Superior temporal gyrus (tissue), 1 donor: ENCODE data around the gene MAMLD1.
A peak's percentile ranks its signal among the peaks of the same experiment; 100 is the strongest.

ENCODE experiments used
- DNase-seq: peaks from one replicate; pipeline ENCODE4 v3.0.0-alpha.2; 2016; ENCODE audit errors: extremely low spot score

Gene MAMLD1

GRCh38 chrX:150531467-150531866 is 168.3 kb downstream of the MAMLD1 start:
- no peak for DNase-seq

GRCh38 chrX:150533863-150534262 is 170.7 kb downstream of the MAMLD1 start:
- DNase-seq = no peak

- DNase-seq = no peak
Observed at GRCh38 chrX:150536455-150537116, 173.5 kb downstream of the MAMLD1 start.

- no peak for DNase-seq
Observed at GRCh38 chrX:150537851-150538250, 174.7 kb downstream of the MAMLD1 start.

GRCh38 chrX:150540965-150541364 is 177.8 kb downstream of the MAMLD1 start:
- DNase-seq = no peak

GRCh38 chrX:150542846-150543229 is 179.7 kb downstream of the MAMLD1 start:
- DNase-seq = no peak

- DNase-seq = no peak
Observed at GRCh38 chrX:150543230-150544155, 180.4 kb downstream of the MAMLD1 start.

- DNase-seq = no peak
Observed at GRCh38 chrX:150544222-150544787, 181.2 kb downstream of the MAMLD1 start.

- peak; percentile 37 for DNase-seq
Observed at GRCh38 chrX:150544835-150545770, 182.0 kb downstream of the MAMLD1 start.

- DNase-seq = no peak
Observed at GRCh38 chrX:150546711-150547153, 183.6 kb downstream of the MAMLD1 start.

GRCh38 chrX:150547375-150548115 is 184.4 kb downstream of the MAMLD1 start:
- peak; percentile 65 for DNase-seq

- no peak for DNase-seq
Observed at GRCh38 chrX:150548251-150548650, 185.1 kb downstream of the MAMLD1 start.

GRCh38 chrX:150548684-150549083 is 185.6 kb downstream of the MAMLD1 start:
- no peak for DNase-seq

- no peak for DNase-seq
Observed at GRCh38 chrX:150551963-150552362, 188.8 kb downstream of the MAMLD1 start.

GRCh38 chrX:150558424-150558823 is 195.3 kb downstream of the MAMLD1 start:
- DNase-seq = no peak
